GM12801 (cell line): ENCODE data around the gene GPR108.

Source experiments
- TF ChIP-seq, protein P1 (sequence below): IDR thresholded peaks from one replicate; pipeline ENCODE4 v1.5.1; 2011; ENCODE audit warnings: control low read depth; ENCODE audit not compliant: insufficient read length; ENCODE audit errors: extremely low read depth

GPR108 gene

GRCh38 chr19:6732803-6733337 is 4.5 kb downstream of the GPR108 start:
- TF ChIP-seq, protein P1, sequence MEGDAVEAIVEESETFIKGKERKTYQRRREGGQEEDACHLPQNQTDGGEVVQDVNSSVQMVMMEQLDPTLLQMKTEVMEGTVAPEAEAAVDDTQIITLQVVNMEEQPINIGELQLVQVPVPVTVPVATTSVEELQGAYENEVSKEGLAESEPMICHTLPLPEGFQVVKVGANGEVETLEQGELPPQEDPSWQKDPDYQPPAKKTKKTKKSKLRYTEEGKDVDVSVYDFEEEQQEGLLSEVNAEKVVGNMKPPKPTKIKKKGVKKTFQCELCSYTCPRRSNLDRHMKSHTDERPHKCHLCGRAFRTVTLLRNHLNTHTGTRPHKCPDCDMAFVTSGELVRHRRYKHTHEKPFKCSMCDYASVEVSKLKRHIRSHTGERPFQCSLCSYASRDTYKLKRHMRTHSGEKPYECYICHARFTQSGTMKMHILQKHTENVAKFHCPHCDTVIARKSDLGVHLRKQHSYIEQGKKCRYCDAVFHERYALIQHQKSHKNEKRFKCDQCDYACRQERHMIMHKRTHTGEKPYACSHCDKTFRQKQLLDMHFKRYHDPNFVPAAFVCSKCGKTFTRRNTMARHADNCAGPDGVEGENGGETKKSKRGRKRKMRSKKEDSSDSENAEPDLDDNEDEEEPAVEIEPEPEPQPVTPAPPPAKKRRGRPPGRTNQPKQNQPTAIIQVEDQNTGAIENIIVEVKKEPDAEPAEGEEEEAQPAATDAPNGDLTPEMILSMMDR, result no peak

GRCh38 chr19:6731822-6732221 is 5.6 kb downstream of the GPR108 start:
- TF ChIP-seq, protein P1, result no peak

GRCh38 chr19:6730941-6731670 is 6.3 kb downstream of the GPR108 start:
- TF ChIP-seq, protein P1, result no peak

DNA sequence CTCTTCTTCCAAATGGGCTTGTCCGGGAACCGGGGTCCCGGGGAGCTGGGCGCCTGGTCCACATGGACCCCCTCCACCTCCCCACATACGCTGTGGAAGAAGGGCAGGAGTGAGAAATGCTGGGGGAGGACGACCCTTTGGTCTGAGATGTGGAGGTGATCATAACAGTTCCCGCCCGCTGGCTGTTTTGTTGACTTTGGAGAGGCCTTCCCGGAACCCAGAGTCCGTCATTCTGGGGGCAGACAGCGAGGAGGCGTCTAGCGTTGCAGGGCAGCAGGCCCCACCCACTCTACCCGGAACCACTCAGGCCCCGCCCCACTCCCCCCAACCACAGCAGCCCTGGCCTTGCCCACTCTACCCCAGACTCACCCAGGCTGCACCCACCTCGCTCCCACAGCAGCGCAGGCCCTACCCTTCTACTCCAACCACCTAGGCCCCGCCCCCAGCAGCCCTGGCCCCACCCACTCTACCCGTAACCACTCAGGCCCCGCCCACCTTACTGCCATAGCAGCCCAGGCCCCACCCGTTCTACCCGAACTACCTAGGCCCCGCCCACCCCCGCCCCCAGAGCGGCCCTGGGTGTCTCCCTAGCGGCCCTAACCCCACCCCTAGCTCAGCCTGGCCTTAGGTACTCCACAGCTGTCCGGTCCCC is 7.1 kb downstream of the GPR108 start:
- TF ChIP-seq, protein P1, result no peak

GRCh38 chr19:6729573-6730152 is 7.7 kb downstream of the GPR108 start:
- TF ChIP-seq, protein P1, result no peak

GRCh38 chr19:6728346-6728745 is 9.0 kb downstream of the GPR108 start:
- TF ChIP-seq, protein P1, result no peak

DNA sequence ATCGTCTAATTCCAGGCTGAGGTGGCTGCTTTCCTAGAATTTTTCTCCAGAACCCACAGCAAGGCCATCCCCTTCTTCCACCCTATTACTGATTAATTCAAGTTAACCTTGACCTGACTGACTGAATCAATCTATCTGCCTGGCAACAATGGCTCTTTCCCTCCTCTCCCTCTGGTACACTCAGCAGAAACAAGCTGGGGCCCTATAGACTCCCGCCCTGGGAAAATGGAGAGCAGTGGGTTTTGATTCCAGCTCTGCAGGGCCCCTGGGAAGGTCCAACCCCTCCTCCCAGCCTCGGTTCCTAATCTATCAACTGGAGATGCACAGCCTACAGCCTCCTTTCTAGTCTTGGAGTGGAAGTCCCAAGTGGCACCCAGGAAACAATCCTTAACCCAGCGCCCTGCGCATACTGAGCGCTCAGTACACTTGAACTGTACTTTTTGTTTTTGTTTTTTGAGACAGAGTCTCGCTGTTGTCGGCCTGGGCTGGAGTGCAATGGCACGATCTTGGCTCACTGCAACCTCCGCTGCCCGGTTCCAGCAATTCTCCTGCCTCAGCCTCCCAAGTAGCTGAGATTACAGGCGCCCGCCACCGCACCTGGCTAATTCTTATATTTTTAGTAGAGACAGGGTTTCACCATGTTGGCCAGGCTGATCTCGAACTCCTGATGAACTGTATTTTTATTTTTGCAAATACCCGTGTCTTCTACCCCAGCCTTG is 11.7 kb downstream of the GPR108 start:
- TF ChIP-seq, protein P1, result no peak
